Ecto neural progenitor cell (in vitro differentiated cells): ENCODE data around the gene AKAP6.
"Not testable (repeated sequence)": the region's sequence is repeated elsewhere in the genome, so short reads cannot be mapped to it uniquely, and the experiment has no call there.

Experiments used
- DNase-seq: peaks from one replicate; pipeline ENCODE4 v3.0.0-alpha.2; 2018; ENCODE audit warnings: low spot score

AKAP6 gene

GRCh38 chr14:32370714-32371113, 41.6 kb downstream of the AKAP6 start:
- DNase-seq, result no peak

- DNase-seq, result no peak
Observed at GRCh38 chr14:32372154-32372553, 43.1 kb downstream of the AKAP6 start.

- not testable (repeated sequence) for DNase-seq
Observed at GRCh38 chr14:32373174-32373573, 44.1 kb downstream of the AKAP6 start.

GRCh38 chr14:32374155-32374554, 45.1 kb downstream of the AKAP6 start:
- DNase-seq, result no peak

- no peak for DNase-seq
Observed at GRCh38 chr14:32375663-32376062, 46.6 kb downstream of the AKAP6 start.

GRCh38 chr14:32377046-32377646, 48.0 kb downstream of the AKAP6 start:
- DNase-seq, result no peak

GRCh38 chr14:32378284-32378683, 49.2 kb downstream of the AKAP6 start:
- no peak for DNase-seq

GRCh38 chr14:32379447-32379846, 50.3 kb downstream of the AKAP6 start:
- no peak for DNase-seq

- no peak for DNase-seq
Observed at GRCh38 chr14:32381869-32382268, 52.8 kb downstream of the AKAP6 start.

- DNase-seq, result no peak
Observed at GRCh38 chr14:32382704-32383103, 53.6 kb downstream of the AKAP6 start.

- DNase-seq, result no peak
Observed at GRCh38 chr14:32383364-32384009, 54.4 kb downstream of the AKAP6 start.

GRCh38 chr14:32384464-32384863, 55.4 kb downstream of the AKAP6 start:
- DNase-seq, result no peak

- not testable (repeated sequence) for DNase-seq
Observed at GRCh38 chr14:32387295-32387694, 58.2 kb downstream of the AKAP6 start.

- no peak for DNase-seq
Observed at GRCh38 chr14:32393119-32393518, 64.0 kb downstream of the AKAP6 start.

- DNase-seq, result no peak
Observed at GRCh38 chr14:32394038-32394437, 64.9 kb downstream of the AKAP6 start.

GRCh38 chr14:32396885-32397284, 67.8 kb downstream of the AKAP6 start:
- no peak for DNase-seq

- DNase-seq, result no peak
Observed at GRCh38 chr14:32397861-32398640, 69.0 kb downstream of the AKAP6 start.

- no peak for DNase-seq
Observed at GRCh38 chr14:32399920-32400319, 70.8 kb downstream of the AKAP6 start.

- no peak for DNase-seq
Observed at GRCh38 chr14:32400480-32400879, 71.4 kb downstream of the AKAP6 start.

GRCh38 chr14:32403021-32403420, 73.9 kb downstream of the AKAP6 start:
- DNase-seq, result no peak

- no peak for DNase-seq
Observed at GRCh38 chr14:32403688-32404087, 74.6 kb downstream of the AKAP6 start.

GRCh38 chr14:32404784-32405573, 75.9 kb downstream of the AKAP6 start:
- DNase-seq, result no peak
